Neural cell (in vitro differentiated cells): ENCODE measurements around the gene ZBTB6.

ENCODE experiments used
- EP300 ChIP-seq: fragments of 450-650 bp; conservative IDR thresholded peaks from 2 replicates; pipeline ENCODE4 v1.6.1; 2014; ENCODE audit warnings: antibody characterized with exemption, mild to moderate bottlenecking, moderate library complexity; ENCODE audit not compliant: poor library complexity, severe bottlenecking
- EZH2 ChIP-seq: fragments of 200-600, 300-800 bp; shearing (Covaris generic), sonication (generic); IDR thresholded peaks from 2 replicates; pipeline ENCODE4 v1.6.1; 2014; ENCODE audit warnings: antibody characterized with exemption, low read length, borderline replicate concordance, mild to moderate bottlenecking; ENCODE audit not compliant: insufficient read depth, poor library complexity, severe bottlenecking
- TF ChIP-seq, protein P1 (sequence below): fragments of 450-650 bp; IDR thresholded peaks from 2 replicates; pipeline ENCODE4 v1.5.1; 2014; ENCODE audit warnings: antibody characterized with exemption, mild to moderate bottlenecking, moderate library complexity; ENCODE audit not compliant: poor library complexity, severe bottlenecking

DNA sequence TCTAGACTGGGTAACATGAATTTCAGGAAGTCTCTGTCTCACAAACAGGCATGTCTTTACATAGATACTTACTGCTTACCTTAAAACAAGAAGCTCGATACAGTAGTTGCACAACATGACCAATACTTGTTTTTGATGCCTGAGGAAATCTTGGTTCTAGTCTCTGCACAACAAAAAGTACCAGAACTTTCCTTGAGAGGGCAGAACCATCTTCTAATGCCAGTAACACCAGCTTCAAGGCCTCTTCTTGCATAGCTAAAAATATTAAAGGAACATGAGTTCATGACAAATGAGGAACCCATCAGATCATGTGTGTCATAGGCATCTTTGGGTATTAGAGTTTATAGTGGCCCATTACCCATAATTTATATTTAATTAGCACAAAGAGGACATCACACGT lies 30.0 kb downstream of the ZBTB6 start:
- TF ChIP-seq, protein P1, sequence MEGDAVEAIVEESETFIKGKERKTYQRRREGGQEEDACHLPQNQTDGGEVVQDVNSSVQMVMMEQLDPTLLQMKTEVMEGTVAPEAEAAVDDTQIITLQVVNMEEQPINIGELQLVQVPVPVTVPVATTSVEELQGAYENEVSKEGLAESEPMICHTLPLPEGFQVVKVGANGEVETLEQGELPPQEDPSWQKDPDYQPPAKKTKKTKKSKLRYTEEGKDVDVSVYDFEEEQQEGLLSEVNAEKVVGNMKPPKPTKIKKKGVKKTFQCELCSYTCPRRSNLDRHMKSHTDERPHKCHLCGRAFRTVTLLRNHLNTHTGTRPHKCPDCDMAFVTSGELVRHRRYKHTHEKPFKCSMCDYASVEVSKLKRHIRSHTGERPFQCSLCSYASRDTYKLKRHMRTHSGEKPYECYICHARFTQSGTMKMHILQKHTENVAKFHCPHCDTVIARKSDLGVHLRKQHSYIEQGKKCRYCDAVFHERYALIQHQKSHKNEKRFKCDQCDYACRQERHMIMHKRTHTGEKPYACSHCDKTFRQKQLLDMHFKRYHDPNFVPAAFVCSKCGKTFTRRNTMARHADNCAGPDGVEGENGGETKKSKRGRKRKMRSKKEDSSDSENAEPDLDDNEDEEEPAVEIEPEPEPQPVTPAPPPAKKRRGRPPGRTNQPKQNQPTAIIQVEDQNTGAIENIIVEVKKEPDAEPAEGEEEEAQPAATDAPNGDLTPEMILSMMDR: no peak
- no peak for TF ChIP-seq EZH2
- no peak for TF ChIP-seq EP300
